CD4-positive, CD25-positive, alpha-beta regulatory T cell (primary cell): ENCODE results near the gene BNIPL. TPM values are rescaled to one million over a fixed set of nuclear protein-coding genes. Genes with fewer than 3 reads are reported as not detected.

Experiments
- ATAC-seq, 2 donors: fragments of 150-1000 bp; cut with Tn5 transposase; one replicate each; pipeline ENCODE4 v1.10.0; 2021; ENCODE audit warnings: low read depth in 2 of 2, moderate number of reproducible peaks in 2 of 2, moderate library complexity in 1 of 2
- DNase-seq, 3 donors: peaks; one replicate each; pipeline versions ENCODE4 v3.0.0 to v3.0.0-alpha.2; 2012 to 2022; ENCODE audit warnings: mixed read lengths in 1 of 3
- H3K27ac ChIP-seq: one replicate; pipeline ENCODE4 v1.7.0; 2013; ENCODE audit warnings: mild to moderate bottlenecking, low read length; ENCODE audit not compliant: insufficient read depth, poor library complexity, severe bottlenecking
- H3K27me3 ChIP-seq: one replicate; pipeline ENCODE4 v1.7.0; 2013; ENCODE audit warnings: low read length; ENCODE audit not compliant: control insufficient read depth, insufficient read depth
- H3K36me3 ChIP-seq: one replicate; pipeline ENCODE4 v1.7.0; 2013; ENCODE audit warnings: mild to moderate bottlenecking, low read length, moderate library complexity; ENCODE audit not compliant: control insufficient read depth, insufficient read depth
- H3K4me1 ChIP-seq: 2 replicates; pipeline ENCODE4 v1.7.0; 2013; ENCODE audit warnings: mild to moderate bottlenecking, low read length; ENCODE audit not compliant: insufficient read depth, control insufficient read depth, poor library complexity, severe bottlenecking
- H3K4me3 ChIP-seq: one replicate; pipeline ENCODE4 v1.7.0; 2013; ENCODE audit warnings: low read depth, mild to moderate bottlenecking, low read length, moderate library complexity
- H3K9me3 ChIP-seq, 2 experiments: 1 replicate in 1 of 2; 2 replicates in 1 of 2; pipeline ENCODE4 v1.7.0; 2013; ENCODE audit warnings: low read length in 2 of 2, mild to moderate bottlenecking in 1 of 2, moderate library complexity in 1 of 2; ENCODE audit not compliant: control insufficient read depth in 2 of 2
- H3K27ac Mint-ChIP-seq, 3 donors: one replicate each; pipeline ENCODE4 v1.8.0; 2020 to 2022; ENCODE audit warnings: mild to moderate bottlenecking in 3 of 3, mixed read lengths in 3 of 3, moderate library complexity in 2 of 3
- H3K27me3 Mint-ChIP-seq: one replicate; pipeline ENCODE4 v1.8.0; 2022; ENCODE audit warnings: mild to moderate bottlenecking, mixed read lengths
- H3K36me3 Mint-ChIP-seq: one replicate; pipeline ENCODE4 v1.8.0; 2020; ENCODE audit warnings: mixed read lengths
- H3K4me1 Mint-ChIP-seq, 4 donors: one replicate each; pipeline ENCODE4 v1.8.0; 2020 to 2022; ENCODE audit warnings: mixed read lengths in 4 of 4, mild to moderate bottlenecking in 1 of 4
- H3K4me3 Mint-ChIP-seq, 4 donors: one replicate each; pipeline ENCODE4 v1.8.0; 2020 to 2022; ENCODE audit warnings: mild to moderate bottlenecking in 4 of 4, mixed read lengths in 4 of 4, moderate library complexity in 3 of 4
- H3K9me3 Mint-ChIP-seq, 7 donors: one replicate each; pipeline ENCODE4 v1.8.0; 2020 to 2022; ENCODE audit warnings: mixed read lengths in 7 of 7, mild to moderate bottlenecking in 3 of 7, moderate library complexity in 2 of 7
- polyA plus RNA-seq, 4 donors: library from polyadenylated mRNA; unstranded; fragments of 300-500 nt; fragmentation: Illumina TruSeq; gene quantifications; one replicate each; pipeline ENCODE4 v1.2.3, GENCODE V29; 2021
- total RNA-seq: library from RNA; stranded (reverse); gene quantifications from one replicate; pipeline ENCODE4 v1.2.3, GENCODE V29; 2022

The BNIPL gene, protein sequence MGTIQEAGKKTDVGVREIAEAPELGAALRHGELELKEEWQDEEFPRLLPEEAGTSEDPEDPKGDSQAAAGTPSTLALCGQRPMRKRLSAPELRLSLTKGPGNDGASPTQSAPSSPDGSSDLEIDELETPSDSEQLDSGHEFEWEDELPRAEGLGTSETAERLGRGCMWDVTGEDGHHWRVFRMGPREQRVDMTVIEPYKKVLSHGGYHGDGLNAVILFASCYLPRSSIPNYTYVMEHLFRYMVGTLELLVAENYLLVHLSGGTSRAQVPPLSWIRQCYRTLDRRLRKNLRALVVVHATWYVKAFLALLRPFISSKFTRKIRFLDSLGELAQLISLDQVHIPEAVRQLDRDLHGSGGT
- total RNA-seq (0.94 TPM), polyA plus RNA-seq (under 1 TPM; 0.07 to 0.43 (median 0.18) TPM)

DNA sequence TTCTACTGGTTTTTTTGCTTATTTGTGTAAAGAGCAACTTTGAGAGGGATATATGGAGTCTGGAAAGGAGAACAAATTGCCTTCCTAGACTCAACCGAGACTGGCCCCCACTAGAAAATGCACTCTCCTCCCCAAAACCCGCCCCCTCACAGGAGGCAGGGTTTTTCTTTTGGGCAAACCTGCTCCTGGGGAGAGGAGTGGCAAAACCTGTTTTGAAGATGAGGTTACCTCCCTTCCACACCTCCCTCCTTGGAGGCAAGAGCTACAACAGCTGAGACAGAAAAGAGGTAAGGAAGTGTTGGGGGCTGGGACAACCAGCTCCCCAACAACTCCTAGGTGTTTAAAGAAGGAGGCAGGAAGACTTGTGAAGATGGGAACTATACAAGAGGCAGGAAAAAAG lies at the start of gene BNIPL:
Gene BNIPL, plus strand, starts transcription at position 231 of the 400 bp plus-strand sequence. Its CDS starts 140 bp downstream, at position 371.
- peaks cover 8 to 15% (median 13%) of the 10 kb centered on the region in 4 donors for H3K4me1 Mint-ChIP-seq
- H3K27ac ChIP-seq, result no peak within 1 kb of the TSS
- DNase-seq (no peak), ATAC-seq (no peak)
- no peaks in the 10 kb centered on the region for H3K9me3 ChIP-seq
- H3K9me3 Mint-ChIP-seq, result no peaks in the 10 kb centered on the region
- H3K36me3 Mint-ChIP-seq, result peaks cover 32% of the 10 kb centered on the region
- H3K4me3 ChIP-seq, result no peak within 1 kb of the TSS
- H3K27me3 Mint-ChIP-seq, result no peaks in the 10 kb centered on the region
- no peaks in the 10 kb centered on the region for H3K27me3 ChIP-seq
- peaks cover 22% of the 10 kb centered on the region for H3K36me3 ChIP-seq
- H3K27ac Mint-ChIP-seq, result peak within 1 kb of the TSS; percentile 34 to 82 (median 76)
- no peaks in the 10 kb centered on the region for H3K4me1 ChIP-seq
- no peak within 1 kb of the TSS for H3K4me3 Mint-ChIP-seq

DNA sequence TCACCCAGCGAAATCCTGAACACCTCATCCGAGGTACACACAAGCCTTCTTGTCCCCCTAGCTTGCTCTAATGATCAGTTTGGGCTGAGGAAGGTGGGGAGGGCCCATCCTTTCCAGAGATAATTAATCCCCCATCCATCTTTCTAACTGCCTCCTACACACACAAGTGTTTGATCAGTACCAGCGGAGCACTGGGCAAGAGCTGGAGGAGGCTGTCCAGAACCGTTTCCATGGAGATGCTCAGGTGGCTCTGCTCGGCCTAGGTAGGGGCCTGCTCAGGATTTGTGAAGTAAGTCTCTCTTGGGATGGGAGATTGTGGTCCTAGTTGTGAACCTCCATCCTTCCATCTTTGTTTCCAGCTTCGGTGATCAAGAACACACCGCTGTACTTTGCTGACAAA lies 48.5 kb upstream of the BNIPL start:
- Histone ChIP-seq H3K9me3 (no peaks in the 10 kb centered on the region), H3K27ac (no peak overlapping the region), H3K36me3 (no peaks in the 10 kb centered on the region), H3K4me3 (no peak overlapping the region), H3K27me3 (no peaks in the 10 kb centered on the region), H3K4me1 (no peaks in the 10 kb centered on the region)
- no peaks in the 10 kb centered on the region for H3K27me3 Mint-ChIP-seq
- peak overlapping the region in 1 of 3 donors; percentile 82 for H3K27ac Mint-ChIP-seq
- no peak for ATAC-seq
- no peaks in the 10 kb centered on the region for H3K4me1 Mint-ChIP-seq
- no peak for DNase-seq
- H3K9me3 Mint-ChIP-seq, result no peaks in the 10 kb centered on the region
- no peak overlapping the region for H3K4me3 Mint-ChIP-seq
- no peaks in the 10 kb centered on the region for H3K36me3 Mint-ChIP-seq

DNA sequence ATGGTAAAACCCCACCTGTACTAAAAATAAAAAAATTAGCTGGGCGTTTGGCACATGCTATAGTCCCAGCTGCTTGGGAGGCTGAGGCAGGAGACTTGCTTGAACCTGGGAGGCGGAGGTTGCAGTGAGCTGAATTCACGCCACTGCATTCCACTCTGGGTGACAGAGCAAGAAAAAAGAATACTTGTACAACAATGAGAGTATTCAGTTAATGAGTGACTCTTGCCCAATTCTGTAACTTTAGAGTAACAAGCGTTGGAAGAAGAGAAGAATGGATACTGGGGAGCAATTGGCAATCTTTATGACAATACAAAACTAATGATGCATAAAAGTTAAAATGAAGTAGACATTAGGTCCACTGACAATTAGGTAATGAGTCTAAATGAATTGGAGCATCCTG lies 43.8 kb upstream of the BNIPL start:
- H3K9me3 Mint-ChIP-seq, result no peaks in the 10 kb centered on the region
- Histone ChIP-seq H3K4me3 (no peak overlapping the region), H3K27me3 (no peaks in the 10 kb centered on the region), H3K9me3 (no peaks in the 10 kb centered on the region), H3K36me3 (peaks cover 9% of the 10 kb centered on the region), H3K27ac (no peak overlapping the region), H3K4me1 (peaks cover 4% of the 10 kb centered on the region)
- peaks cover 7% of the 10 kb centered on the region for H3K36me3 Mint-ChIP-seq
- H3K4me3 Mint-ChIP-seq, result no peak overlapping the region
- ATAC-seq, result no peak
- peaks cover 0 to 6% (median 3%) of the 10 kb centered on the region in 4 donors for H3K4me1 Mint-ChIP-seq
- no peak for DNase-seq
- H3K27me3 Mint-ChIP-seq, result no peaks in the 10 kb centered on the region
- H3K27ac Mint-ChIP-seq, result no peak overlapping the region

DNA sequence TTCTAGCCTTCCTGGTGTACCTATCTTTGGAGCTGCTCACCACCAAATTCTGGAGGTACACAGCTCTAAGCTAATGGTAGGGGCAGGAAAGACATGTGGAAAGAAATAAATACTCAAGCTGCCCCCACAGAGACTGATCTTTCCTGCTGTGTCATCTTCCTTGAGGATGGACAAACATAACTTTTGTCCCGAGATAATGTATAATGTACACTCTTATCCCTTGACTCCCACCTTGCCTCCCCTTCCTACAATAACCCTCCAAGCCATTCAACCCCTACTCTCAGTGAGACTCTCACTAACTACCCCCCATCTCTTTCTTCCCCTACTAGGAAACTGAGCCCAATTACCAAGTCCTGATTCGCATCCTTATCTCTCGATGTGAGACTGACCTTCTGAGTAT lies 42.1 kb upstream of the BNIPL start:
- H3K27ac ChIP-seq, result no peak overlapping the region
- Mint-ChIP-seq H3K27me3 (no peaks in the 10 kb centered on the region), H3K9me3 (no peaks in the 10 kb centered on the region), H3K27ac (no peak overlapping the region), H3K4me1 (peaks cover 0 to 6% (median 3%) of the 10 kb centered on the region in 4 donors), H3K4me3 (peak overlapping the region in 1 of 4 donors; percentile 29), H3K36me3 (peaks cover 11% of the 10 kb centered on the region)
- DNase-seq (no peak), ATAC-seq (no peak)
- H3K27me3 ChIP-seq, result no peaks in the 10 kb centered on the region
- no peaks in the 10 kb centered on the region for H3K9me3 ChIP-seq
- peaks cover 4% of the 10 kb centered on the region for H3K4me1 ChIP-seq
- peaks cover 22% of the 10 kb centered on the region for H3K36me3 ChIP-seq
- no peak overlapping the region for H3K4me3 ChIP-seq

DNA sequence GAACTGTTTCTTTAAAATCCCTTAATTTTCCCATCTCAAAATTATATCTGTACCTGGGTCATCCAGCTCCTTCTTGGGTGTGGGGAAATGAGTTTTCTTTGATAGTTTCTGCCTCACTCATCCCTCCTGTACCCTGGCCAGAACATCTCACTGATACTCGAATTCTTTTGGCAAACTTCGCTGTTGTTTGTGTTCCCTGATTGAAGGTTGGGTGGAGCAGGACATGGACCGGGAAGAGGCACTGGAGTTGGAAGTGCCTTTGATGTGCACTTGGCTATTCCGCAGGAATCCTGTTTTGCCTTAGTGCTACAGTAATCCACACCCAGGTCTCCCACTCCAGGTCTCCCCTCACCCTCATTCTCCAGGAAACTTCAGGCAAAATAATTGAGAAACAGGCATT lies 40.9 kb upstream of the BNIPL start:
- H3K4me1 ChIP-seq, result peaks cover 4% of the 10 kb centered on the region
- no peak overlapping the region for H3K4me3 ChIP-seq
- H3K36me3 ChIP-seq, result peaks cover 27% of the 10 kb centered on the region
- H3K27ac Mint-ChIP-seq, result peak overlapping the region in 1 of 3 donors; percentile 83
- peaks cover 15% of the 10 kb centered on the region for H3K36me3 Mint-ChIP-seq
- H3K27me3 Mint-ChIP-seq, result no peaks in the 10 kb centered on the region
- peaks cover 0 to 8% (median 3%) of the 10 kb centered on the region in 4 donors for H3K4me1 Mint-ChIP-seq
- no peak overlapping the region for H3K4me3 Mint-ChIP-seq
- no peak for DNase-seq
- H3K27ac ChIP-seq, result no peak overlapping the region
- H3K9me3 ChIP-seq, result no peaks in the 10 kb centered on the region
- no peaks in the 10 kb centered on the region for H3K9me3 Mint-ChIP-seq
- no peak for ATAC-seq
- no peaks in the 10 kb centered on the region for H3K27me3 ChIP-seq

DNA sequence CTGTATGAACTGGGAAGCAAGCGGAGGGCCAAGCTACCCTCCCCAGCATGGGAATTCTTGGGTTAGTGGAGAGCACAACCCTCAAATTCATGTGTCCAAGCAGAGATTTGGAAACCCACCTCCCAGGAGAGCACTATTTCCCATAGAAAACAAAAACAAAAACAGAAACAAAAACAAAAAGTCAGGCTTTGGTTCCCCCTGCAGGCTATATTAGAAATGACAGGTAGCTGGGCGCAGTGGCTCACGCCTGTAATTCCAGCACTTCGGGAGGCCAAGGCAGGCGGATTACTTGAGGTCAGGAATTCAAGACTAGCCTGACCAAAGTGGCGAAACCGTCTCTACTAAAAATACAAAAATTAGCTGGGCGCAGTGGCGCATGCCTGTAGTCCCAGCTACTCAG lies 40.5 kb upstream of the BNIPL start:
- H3K4me3 ChIP-seq, result peak overlapping the region; percentile 27
- H3K27ac Mint-ChIP-seq, result peak overlapping the region in 1 of 3 donors; percentile 83
- peaks cover 30% of the 10 kb centered on the region for H3K36me3 ChIP-seq
- no peaks in the 10 kb centered on the region for H3K27me3 Mint-ChIP-seq
- H3K4me3 Mint-ChIP-seq, result peak overlapping the region in 1 of 4 donors; percentile 13
- H3K4me1 ChIP-seq, result peaks cover 4% of the 10 kb centered on the region
- H3K27ac ChIP-seq, result no peak overlapping the region
- H3K9me3 Mint-ChIP-seq, result no peaks in the 10 kb centered on the region
- H3K36me3 Mint-ChIP-seq, result peaks cover 18% of the 10 kb centered on the region
- ATAC-seq (no peak), DNase-seq (peak in 1 of 3 donors; percentile 42)
- peaks cover 0 to 13% (median 5%) of the 10 kb centered on the region in 4 donors for H3K4me1 Mint-ChIP-seq
- no peaks in the 10 kb centered on the region for H3K27me3 ChIP-seq
- no peaks in the 10 kb centered on the region for H3K9me3 ChIP-seq

DNA sequence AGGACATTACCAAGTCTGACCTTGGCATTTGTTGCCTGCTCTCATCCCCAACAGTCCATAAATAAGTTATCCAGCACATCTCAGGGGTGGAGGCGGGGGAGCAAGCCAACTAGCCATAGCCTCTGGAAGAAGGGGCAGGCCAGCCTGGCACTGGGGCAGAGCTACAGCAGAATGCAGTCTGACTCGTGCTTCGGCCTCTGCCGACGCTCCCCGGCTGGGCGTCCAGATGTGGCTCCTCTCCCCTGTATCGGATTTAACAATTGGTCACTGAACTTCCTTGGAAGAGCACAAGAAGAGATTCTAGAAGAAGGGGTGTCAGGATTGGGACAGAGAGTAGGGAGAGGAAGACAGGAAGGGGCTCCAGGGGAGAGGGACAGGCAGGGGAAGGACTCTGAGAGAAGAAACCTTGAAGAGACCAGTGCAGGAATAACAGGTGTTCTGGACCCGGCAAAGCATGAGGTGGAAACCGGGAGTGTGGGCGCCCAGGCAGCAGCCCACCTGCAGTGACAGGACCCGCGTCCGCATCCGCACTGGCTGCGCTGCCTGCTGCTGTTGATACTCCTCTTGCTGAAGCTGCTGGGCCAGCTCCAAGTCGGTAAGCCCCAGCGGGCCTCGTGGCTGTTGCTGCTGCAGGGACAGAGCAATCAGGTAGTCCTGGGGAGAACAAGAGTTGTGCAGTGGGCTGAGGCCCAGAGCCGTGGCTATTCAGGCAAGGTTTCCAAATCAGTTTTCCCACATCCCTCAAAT lies 39.1 kb upstream of the BNIPL start:
- H3K36me3 ChIP-seq, result peaks cover 35% of the 10 kb centered on the region
- DNase-seq, result no peak
- Mint-ChIP-seq H3K36me3 (peaks cover 25% of the 10 kb centered on the region), H3K4me1 (peaks cover 0 to 25% (median 16%) of the 10 kb centered on the region in 4 donors), H3K4me3 (no peak overlapping the region), H3K27ac (peak overlapping the region in 1 of 3 donors; percentile 63), H3K9me3 (no peaks in the 10 kb centered on the region), H3K27me3 (no peaks in the 10 kb centered on the region)
- no peaks in the 10 kb centered on the region for H3K9me3 ChIP-seq
- H3K27ac ChIP-seq, result no peak overlapping the region
- H3K27me3 ChIP-seq, result no peaks in the 10 kb centered on the region
- no peak for ATAC-seq
- H3K4me1 ChIP-seq, result peaks cover 5% of the 10 kb centered on the region
- no peak overlapping the region for H3K4me3 ChIP-seq
